ENCODE measurements around the gene XPO1. TPM values are rescaled to one million over a fixed set of nuclear protein-coding genes. Genes with fewer than 3 reads are reported as not detected.
"Not testable (repeated sequence)": the region's sequence is repeated elsewhere in the genome, so short reads cannot be mapped to it uniquely, and the experiment has no call there.

The XPO1 gene
- polyA plus RNA-seq (ENCODE audit: insufficient read length) = 150 TPM

- peak; percentile 100 for DNase-seq
These were observed at the start of gene XPO1 for GRCh38 chr2:61538200-61538919. XPO1 (minus strand) TSS chr2:61538356; CDS start chr2:61533897, 4,459 bp downstream.

- DNase-seq = not testable (repeated sequence)
These were observed 48.8 kb upstream of the XPO1 start for GRCh38 chr2:61586928-61587327.

GRCh38 chr2:61585383-61585782, 47.2 kb upstream of the XPO1 start:
- DNase-seq = no peak

- DNase-seq = not testable (repeated sequence)
These were observed 46.2 kb upstream of the XPO1 start for GRCh38 chr2:61584368-61584767.

- DNase-seq = no peak
These were observed 44.0 kb upstream of the XPO1 start for GRCh38 chr2:61582165-61582564.

- DNase-seq = no peak
These were observed 43.6 kb upstream of the XPO1 start for GRCh38 chr2:61581716-61582115.

GRCh38 chr2:61575447-61575859, 37.3 kb upstream of the XPO1 start:
- no peak for DNase-seq

GRCh38 chr2:61566566-61566965, 28.4 kb upstream of the XPO1 start:
- no peak for DNase-seq

GRCh38 chr2:61562615-61563014, 24.5 kb upstream of the XPO1 start:
- DNase-seq = no peak

GRCh38 chr2:61558160-61558559, 20.0 kb upstream of the XPO1 start:
- DNase-seq = no peak

GRCh38 chr2:61557381-61557780, 19.2 kb upstream of the XPO1 start:
- no peak for DNase-seq

GRCh38 chr2:61554604-61555003, 16.4 kb upstream of the XPO1 start:
- no peak for DNase-seq

- no peak for DNase-seq
These were observed 12.4 kb upstream of the XPO1 start for GRCh38 chr2:61550375-61551209.

- no peak for DNase-seq
These were observed 11.4 kb upstream of the XPO1 start for GRCh38 chr2:61549546-61549945.

- DNase-seq = no peak
These were observed 4.9 kb upstream of the XPO1 start for GRCh38 chr2:61543062-61543461.

- not testable (repeated sequence) for DNase-seq
These were observed 2.0 kb upstream of the XPO1 start for GRCh38 chr2:61540167-61540566.

- DNase-seq = peak; percentile 58
These were observed 864 bp upstream of the XPO1 start for GRCh38 chr2:61538920-61539520.

- DNase-seq = no peak
These were observed 281 bp downstream of the XPO1 start for GRCh38 chr2:61537950-61538199.

- DNase-seq = peak; percentile 48
These were observed 743 bp downstream of the XPO1 start for GRCh38 chr2:61537277-61537949.

GRCh38 chr2:61536572-61537276, 1.4 kb downstream of the XPO1 start:
- DNase-seq = peak; percentile 88

- no peak for DNase-seq
These were observed 2.0 kb downstream of the XPO1 start for GRCh38 chr2:61536180-61536571.

GRCh38 chr2:61535449-61535848, 2.7 kb downstream of the XPO1 start:
- no peak for DNase-seq
